Endodermal cell (in vitro differentiated cells): ENCODE data around the gene DUS1L. TPM values are rescaled to one million over a fixed set of nuclear protein-coding genes. Genes with fewer than 3 reads are reported as not detected.

Source experiments
- DNase-seq: peaks from one replicate; pipeline ENCODE4 v3.0.0-alpha.2; 2017
- H3K27ac ChIP-seq: 2 replicates; pipeline ENCODE4 v1.5.1; 2013; ENCODE audit warnings: mild to moderate bottlenecking, low read depth, low read length, moderate library complexity
- H3K27me3 ChIP-seq: 2 replicates; pipeline ENCODE4 v1.6.1; 2013; ENCODE audit warnings: mild to moderate bottlenecking, low read length, moderate library complexity; ENCODE audit not compliant: insufficient read depth, control insufficient read depth, poor library complexity, severe bottlenecking
- H3K36me3 ChIP-seq: 2 replicates; pipeline ENCODE4 v1.7.0; 2013; ENCODE audit warnings: mild to moderate bottlenecking, low read length, moderate library complexity; ENCODE audit not compliant: control insufficient read depth, insufficient read depth
- H3K4me1 ChIP-seq: one replicate; pipeline ENCODE4 v1.7.0; 2013; ENCODE audit warnings: low read length; ENCODE audit not compliant: control insufficient read depth, insufficient read depth
- H3K4me3 ChIP-seq: 2 replicates; pipeline ENCODE4 v1.5.1; 2013; ENCODE audit warnings: mild to moderate bottlenecking, low read length, moderate library complexity
- H3K9ac ChIP-seq: 2 replicates; pipeline ENCODE4 v1.6.1; 2013; ENCODE audit warnings: mild to moderate bottlenecking, low read length, moderate library complexity; ENCODE audit not compliant: poor library complexity, severe bottlenecking; ENCODE audit errors: extremely low read depth
- H3K9me3 ChIP-seq: 2 replicates; pipeline ENCODE4 v1.6.1; 2013; ENCODE audit warnings: mild to moderate bottlenecking, low read length, moderate library complexity; ENCODE audit not compliant: control insufficient read depth
- H3K27ac Mint-ChIP-seq: 2 replicates; pipeline ENCODE4 v1.8.0; 2020; ENCODE audit warnings: mixed read lengths
- H3K27me3 Mint-ChIP-seq: 2 replicates; pipeline ENCODE4 v1.8.0; 2021; ENCODE audit warnings: mild to moderate bottlenecking, mixed read lengths; ENCODE audit not compliant: insufficient read depth
- H3K36me3 Mint-ChIP-seq: 2 replicates; pipeline ENCODE4 v1.8.0; 2020; ENCODE audit warnings: low read depth, mixed read lengths
- H3K4me1 Mint-ChIP-seq: 2 replicates; pipeline ENCODE4 v1.8.0; 2020; ENCODE audit warnings: mixed read lengths
- H3K4me3 Mint-ChIP-seq: 2 replicates; pipeline ENCODE4 v1.8.0; 2020; ENCODE audit warnings: mild to moderate bottlenecking, moderate library complexity, mixed read lengths
- H3K9me3 Mint-ChIP-seq: 2 replicates; pipeline ENCODE4 v1.8.0; 2020; ENCODE audit warnings: mild to moderate bottlenecking, mixed read lengths
- CTCF ChIP-seq: fragments of 200-600 bp; sonication (generic); conservative IDR thresholded peaks from 2 replicates; pipeline ENCODE4 v1.5.0; 2021; ENCODE audit warnings: antibody characterized with exemption, mild to moderate bottlenecking
- WGBS, 2 experiments: methylation state at CpG; one replicate each; pipeline versions ENCODE4 v1.1.5 to v1.1.7; 2013; ENCODE audit warnings: missing lambda C conversion rate in 2 of 2, mixed read lengths in 1 of 2; ENCODE audit not compliant: insufficient coverage in 1 of 2, insufficient read length in 1 of 2; 5-methylcytosine and 5-hydroxymethylcytosine counted together
- total RNA-seq, 2 donors: library from RNA; stranded (reverse); fragmentation: NEBNext Ultra II Directional in 1 of 2; extraction: Animal tissue kit (Norgen Biotek cat#: 25700) in 1 of 2; gene quantifications; 2 replicates in 1 of 2; 3 replicates in 1 of 2; pipeline ENCODE4 v1.2.1, GENCODE V29; 2021

The DUS1L gene
- total RNA-seq, 2 donors from 2014 or later, result 85.3 to 108 TPM

GRCh38 chr17:82108496-82108945 lies 42.9 kb upstream of the DUS1L start:
- peaks cover 6% of the 10 kb centered on the region for H3K36me3 ChIP-seq
- Mint-ChIP-seq H3K27me3 (peaks cover 7% of the 10 kb centered on the region), H3K27ac (no peak overlapping the region), H3K4me3 (no peak overlapping the region), H3K4me1 (peaks cover 22% of the 10 kb centered on the region), H3K9me3 (no peaks in the 10 kb centered on the region), H3K36me3 (peaks cover 36% of the 10 kb centered on the region)
- no peak overlapping the region for H3K27ac ChIP-seq
- 90 to 95% methylated on average over 16 to 19 of the region's 19 CpGs for WGBS, 2 experiments
- H3K9me3 ChIP-seq, result no peaks in the 10 kb centered on the region
- no peak for TF ChIP-seq CTCF
- no peak overlapping the region for H3K4me3 ChIP-seq
- no peak for DNase-seq
- H3K4me1 ChIP-seq, result peaks cover 17% of the 10 kb centered on the region
- no peak overlapping the region for H3K9ac ChIP-seq
- H3K27me3 ChIP-seq, result no peaks in the 10 kb centered on the region

- no peak overlapping the region for H3K4me3 ChIP-seq
- no peaks in the 10 kb centered on the region for H3K9me3 Mint-ChIP-seq
- H3K27me3 ChIP-seq, result no peaks in the 10 kb centered on the region
- H3K36me3 ChIP-seq, result peaks cover 4% of the 10 kb centered on the region
- peaks cover 32% of the 10 kb centered on the region for H3K36me3 Mint-ChIP-seq
- no peak for TF ChIP-seq CTCF
- H3K9ac ChIP-seq, result no peak overlapping the region
- peaks cover 22% of the 10 kb centered on the region for H3K4me1 ChIP-seq
- no peak overlapping the region for H3K27ac ChIP-seq
- 90 to 92% methylated on average over 11 to 14 of the region's 14 CpGs for WGBS, 2 experiments
- peaks cover 7% of the 10 kb centered on the region for H3K27me3 Mint-ChIP-seq
- DNase-seq, result peak; percentile 58
- no peaks in the 10 kb centered on the region for H3K9me3 ChIP-seq
- peaks cover 24% of the 10 kb centered on the region for H3K4me1 Mint-ChIP-seq
- no peak overlapping the region for H3K4me3 Mint-ChIP-seq
- no peak overlapping the region for H3K27ac Mint-ChIP-seq
Measured at GRCh38 chr17:82108038-82108437, 42.4 kb upstream of the DUS1L start.

GRCh38 chr17:82107341-82107860 lies 41.8 kb upstream of the DUS1L start:
- no peak overlapping the region for H3K27ac Mint-ChIP-seq
- H3K4me3 Mint-ChIP-seq, result no peak overlapping the region
- peaks cover 23% of the 10 kb centered on the region for H3K4me1 ChIP-seq
- 93 to 99% methylated on average over 12 to 24 of the region's 24 CpGs for WGBS, 2 experiments
- H3K27me3 Mint-ChIP-seq, result peaks cover 7% of the 10 kb centered on the region
- H3K27ac ChIP-seq, result no peak overlapping the region
- peaks cover 26% of the 10 kb centered on the region for H3K4me1 Mint-ChIP-seq
- H3K9me3 ChIP-seq, result no peaks in the 10 kb centered on the region
- H3K27me3 ChIP-seq, result no peaks in the 10 kb centered on the region
- H3K9me3 Mint-ChIP-seq, result no peaks in the 10 kb centered on the region
- no peaks in the 10 kb centered on the region for H3K36me3 ChIP-seq
- peak; percentile 61 for TF ChIP-seq CTCF
- no peak overlapping the region for H3K9ac ChIP-seq
- H3K4me3 ChIP-seq, result no peak overlapping the region
- DNase-seq, result peak; percentile 76
- H3K36me3 Mint-ChIP-seq, result peaks cover 27% of the 10 kb centered on the region
